ENCODE results near the gene PPY. TPM values are rescaled to one million over a fixed set of nuclear protein-coding genes. Genes with fewer than 3 reads are reported as not detected.
"Not testable (repeated sequence)": the region's sequence is repeated elsewhere in the genome, so short reads cannot be mapped to it uniquely, and the experiment has no call there.

Gene PPY
- polyA plus RNA-seq, 3 donors, result not detected

GRCh38 chr17:43975898-43976297 is 33.6 kb upstream of the PPY start:
- Mint-ChIP-seq H3K27me3 (ENCODE audit: low read depth in 3 of 3) (peaks cover 17 to 37% (median 29%) of the 10 kb centered on the region in 3 donors), H3K36me3 (no peaks in the 10 kb centered on the region), H3K9me3 (no peaks in the 10 kb centered on the region), H3K27ac (no peak overlapping the region), H3K4me1 (no peaks in the 10 kb centered on the region), H3K4me3 (no peak overlapping the region)
- H3K4me3 ChIP-seq (replicated peaks in 1 of 3; ENCODE audit: low read depth in 2 of 3, low read length in 3 of 3), result no peak overlapping the region
- no peak overlapping the region for H3K9ac ChIP-seq (ENCODE audit: insufficient read depth, low read length, poor library complexity, severe bottlenecking)
- H3K27me3 ChIP-seq (ENCODE audit: control insufficient read depth in 2 of 2, insufficient read depth in 2 of 2, low read length in 2 of 2), result peaks cover 3 to 5% of the 10 kb centered on the region in 2 donors
- no peak for DNase-seq
- H3K79me2 ChIP-seq (ENCODE audit: insufficient read depth, low read length), result no peaks in the 10 kb centered on the region
- no peak overlapping the region for H3K27ac ChIP-seq (ENCODE audit: low read depth in 1 of 2, low read length in 2 of 2)
- H2AFZ ChIP-seq (ENCODE audit: insufficient read depth, low read depth, low read length, poor library complexity, severe bottlenecking), result no peak overlapping the region
- H4K20me1 ChIP-seq (ENCODE audit: insufficient read depth, low read length), result no peaks in the 10 kb centered on the region
- no peaks in the 10 kb centered on the region for H3K9me3 ChIP-seq (replicated peaks in 1 of 2; ENCODE audit: control insufficient read depth in 1 of 2, insufficient read depth in 1 of 2, low read length in 2 of 2)
- TF ChIP-seq CTCF (IDR thresholded peaks at IDR 0.05), result no peak
- no peaks in the 10 kb centered on the region for H3K4me1 ChIP-seq (ENCODE audit: control insufficient read depth in 1 of 2, insufficient read depth in 2 of 2, low read length in 2 of 2)
- intact Hi-C loops (cut with micrococcal nuclease), result no loop called here
- H3K4me2 ChIP-seq (replicated peaks; ENCODE audit: extremely low read depth, low read length, poor library complexity, severe bottlenecking), result no peak overlapping the region
- no CpG with 5 or more reads among the region's 27 CpGs for WGBS (ENCODE audit: insufficient coverage)
- no peaks in the 10 kb centered on the region for H3K36me3 ChIP-seq (replicated peaks in 1 of 2; ENCODE audit: control insufficient read depth in 1 of 2, insufficient read depth in 2 of 2, low read length in 2 of 2)

GRCh38 chr17:43974382-43975266 is 32.3 kb upstream of the PPY start:
- Histone ChIP-seq H3K27me3 (ENCODE audit: control insufficient read depth in 2 of 2, insufficient read depth in 2 of 2, low read length in 2 of 2) (peaks cover 2 to 4% of the 10 kb centered on the region in 2 donors), H2AFZ (ENCODE audit: insufficient read depth, low read depth, low read length, poor library complexity, severe bottlenecking) (no peak overlapping the region), H3K4me1 (ENCODE audit: control insufficient read depth in 1 of 2, insufficient read depth in 2 of 2, low read length in 2 of 2) (no peaks in the 10 kb centered on the region), H3K36me3 (replicated peaks in 1 of 2; ENCODE audit: control insufficient read depth in 1 of 2, insufficient read depth in 2 of 2, low read length in 2 of 2) (no peaks in the 10 kb centered on the region), H3K9me3 (replicated peaks in 1 of 2; ENCODE audit: control insufficient read depth in 1 of 2, insufficient read depth in 1 of 2, low read length in 2 of 2) (no peaks in the 10 kb centered on the region), H3K79me2 (ENCODE audit: insufficient read depth, low read length) (no peaks in the 10 kb centered on the region), H3K4me3 (replicated peaks in 1 of 3; ENCODE audit: low read depth in 2 of 3, low read length in 3 of 3) (no peak overlapping the region), H3K4me2 (replicated peaks; ENCODE audit: extremely low read depth, low read length, poor library complexity, severe bottlenecking) (no peak overlapping the region), H3K9ac (ENCODE audit: insufficient read depth, low read length, poor library complexity, severe bottlenecking) (no peak overlapping the region), H4K20me1 (ENCODE audit: insufficient read depth, low read length) (no peaks in the 10 kb centered on the region), H3K27ac (ENCODE audit: low read depth in 1 of 2, low read length in 2 of 2) (no peak overlapping the region)
- no peak overlapping the region for H3K27ac Mint-ChIP-seq
- no peak overlapping the region for H3K4me3 Mint-ChIP-seq
- no peaks in the 10 kb centered on the region for H3K4me1 Mint-ChIP-seq
- TF ChIP-seq CTCF (IDR thresholded peaks at IDR 0.05), result no peak
- no peaks in the 10 kb centered on the region for H3K36me3 Mint-ChIP-seq
- intact Hi-C loops (cut with micrococcal nuclease), result no loop called here
- 80% methylated on average over 2 of the region's 14 CpGs for WGBS (ENCODE audit: insufficient coverage)
- no peaks in the 10 kb centered on the region for H3K9me3 Mint-ChIP-seq
- no peak for DNase-seq
- peaks cover 14 to 31% (median 23%) of the 10 kb centered on the region in 3 donors for H3K27me3 Mint-ChIP-seq (ENCODE audit: low read depth in 3 of 3)

- DNase-seq; H4K20me1 ChIP-seq (ENCODE audit: insufficient read depth, low read length); H3K4me2 ChIP-seq (replicated peaks; ENCODE audit: extremely low read depth, low read length, poor library complexity, severe bottlenecking); H3K27ac Mint-ChIP-seq; H3K9ac ChIP-seq (ENCODE audit: insufficient read depth, low read length, poor library complexity, severe bottlenecking); H3K9me3 ChIP-seq (replicated peaks in 1 of 2; ENCODE audit: control insufficient read depth in 1 of 2, insufficient read depth in 1 of 2, low read length in 2 of 2); H3K4me3 Mint-ChIP-seq; H3K79me2 ChIP-seq (ENCODE audit: insufficient read depth, low read length); intact Hi-C loops (cut with micrococcal nuclease); H3K4me1 ChIP-seq (ENCODE audit: control insufficient read depth in 1 of 2, insufficient read depth in 2 of 2, low read length in 2 of 2); H3K27ac ChIP-seq (ENCODE audit: low read depth in 1 of 2, low read length in 2 of 2); H3K4me1 Mint-ChIP-seq; H3K9me3 Mint-ChIP-seq; H2AFZ ChIP-seq (ENCODE audit: insufficient read depth, low read depth, low read length, poor library complexity, severe bottlenecking); H3K4me3 ChIP-seq (replicated peaks in 1 of 3; ENCODE audit: low read depth in 2 of 3, low read length in 3 of 3); H3K36me3 ChIP-seq (replicated peaks in 1 of 2; ENCODE audit: control insufficient read depth in 1 of 2, insufficient read depth in 2 of 2, low read length in 2 of 2); H3K36me3 Mint-ChIP-seq; H3K27me3 ChIP-seq (ENCODE audit: control insufficient read depth in 2 of 2, insufficient read depth in 2 of 2, low read length in 2 of 2): not testable (repeated sequence)
- peaks cover 7 to 24% (median 21%) of the 10 kb centered on the region in 3 donors for H3K27me3 Mint-ChIP-seq (ENCODE audit: low read depth in 3 of 3)
- over 99% methylated on average over 16 of the region's 22 CpGs for WGBS (ENCODE audit: insufficient coverage)
Observed at GRCh38 chr17:43972444-43973212, 30.4 kb upstream of the PPY start.
